Right lobe of liver (tissue), 6 donors: ENCODE results near the gene POGLUT2. TPM values are rescaled to one million over a fixed set of nuclear protein-coding genes. Genes with fewer than 3 reads are reported as not detected.

Experiments used
- ATAC-seq, 4 donors: fragments of 200-7000 bp; cut with Tn5 transposase; one replicate each; pipeline ENCODE4 v1.9.1; 2020; ENCODE audit warnings: mild to moderate bottlenecking in 4 of 4, moderate library complexity in 4 of 4
- DNase-seq, 3 donors: peaks; one replicate each; pipeline ENCODE4 v3.0.0-alpha.2; 2020
- H3K27ac ChIP-seq, 3 donors: fragments of 200-600 bp; one replicate each; pipeline ENCODE4 v1.8.0; 2022
- H3K27me3 ChIP-seq, 2 donors: fragments of 200-600 bp; one replicate each; pipeline ENCODE4 v1.8.0; 2022
- H3K36me3 ChIP-seq, 4 donors: fragments of 200-600 bp; sonication (generic) in 1 of 4; one replicate each; pipeline versions ENCODE4 v1.5.1 to v1.8.0; 2017 to 2022; ENCODE audit warnings: control low read depth in 1 of 4
- H3K4me1 ChIP-seq, 4 donors: fragments of 200-600 bp; sonication (generic) in 1 of 4; one replicate each; pipeline versions ENCODE4 v1.5.1 to v1.8.0; 2017 to 2022; ENCODE audit warnings: control low read depth in 1 of 4
- H3K4me3 ChIP-seq, 3 donors: fragments of 200-600 bp; one replicate each; pipeline ENCODE4 v1.8.0; 2022
- H3K9me3 ChIP-seq, 4 donors: fragments of 200-600 bp; sonication (generic) in 1 of 4; one replicate each; pipeline versions ENCODE4 v1.5.1 to v1.8.0; 2017 to 2022; ENCODE audit warnings: control low read depth in 1 of 4
- CTCF ChIP-seq, 4 donors: fragments of 200-600 bp in 3 of 4; fragments of 450-650 bp in 1 of 4; IDR thresholded peaks; one replicate each; pipeline versions ENCODE4 v1.5.1 to v1.8.0; 2016 to 2022; ENCODE audit warnings: antibody characterized with exemption in 4 of 4, mild to moderate bottlenecking in 2 of 4
- POLR2A ChIP-seq: fragments of 450-650 bp; IDR thresholded peaks from one replicate; pipeline ENCODE4 v1.6.1; 2017; ENCODE audit warnings: antibody characterized with exemption, mild to moderate bottlenecking
- WGBS: methylation state at CpG from one replicate; pipeline ENCODE4 v1.1.6; 2018; ENCODE audit warnings: low coverage, low lambda C conversion rate; ENCODE audit not compliant: insufficient coverage; ENCODE audit errors: missing lambda C conversion rate; 5-methylcytosine and 5-hydroxymethylcytosine counted together
- intact Hi-C, 2 donors: fragments of 100-400 bp; cut with DNase I; formaldehyde crosslinking; loops; one replicate each; pipeline versions ENCODE4 v1.11.2 to v1.14.1; 2022
- total RNA-seq, 6 experiments: library from RNA; depleted of rRNA in 2 of 6; stranded (reverse); fragments of >200 nt in 2 of 6; fragmentation: NEBNext Ultra II Directional in 3 of 6; extraction: Animal tissue kit (Norgen Biotek cat#: 25700) in 3 of 6; gene quantifications; one replicate each; pipeline versions ENCODE4 v1.1.0 to v1.2.4, GENCODE V29; 2016 to 2023
- donor health status: DM: no; HTN: yes; CAD: no.
- donor health status: DM: no; HTN: no; CAD: no.
- donor health status: DM: no; HTN: no; CAD: no.
- donor health status: DM: no; HTN: yes; CAD: no.
- donor health status: DM: no; HTN: yes; CAD: no.

The POGLUT2 gene
- total RNA-seq, 6 experiments from 2014 or later = 3.8 to 7.7 (median 5.3) TPM

GRCh38 chr13:102779436-102780159 is 19.2 kb downstream of the POGLUT2 start:
- 45% methylated on average over 5 of the region's 5 CpGs for WGBS
- no peaks in the 10 kb centered on the region for H3K36me3 ChIP-seq
- no peak for DNase-seq
- peaks cover 0 to 9% (median 4%) of the 10 kb centered on the region in 4 donors for H3K4me1 ChIP-seq
- no peak overlapping the region for H3K27ac ChIP-seq
- ATAC-seq = no peak
- no peak overlapping the region for H3K4me3 ChIP-seq
- TF ChIP-seq POLR2A (no peak), CTCF (IDR thresholded peaks at IDR 0.05) (no peak)
- no peaks in the 10 kb centered on the region for H3K27me3 ChIP-seq
- intact Hi-C loops = no loop called here
- H3K9me3 ChIP-seq = no peaks in the 10 kb centered on the region

- Histone ChIP-seq H3K9me3 (no peaks in the 10 kb centered on the region), H3K4me1 (no peaks in the 10 kb centered on the region), H3K27ac (no peak overlapping the region), H3K27me3 (no peaks in the 10 kb centered on the region), H3K4me3 (no peak overlapping the region), H3K36me3 (no peaks in the 10 kb centered on the region)
- intact Hi-C loops = no loop called here
- 91% methylated on average over 3 of the region's 3 CpGs for WGBS
- DNase-seq (no peak), ATAC-seq (no peak)
- TF ChIP-seq POLR2A = no peak
- no peak for TF ChIP-seq CTCF (IDR thresholded peaks at IDR 0.05)
Measured at GRCh38 chr13:102777736-102778135, 21.0 kb downstream of the POGLUT2 start.

GRCh38 chr13:102776271-102776670 is 22.5 kb downstream of the POGLUT2 start:
- ATAC-seq = no peak
- intact Hi-C loops = no loop called here
- WGBS = 63% methylated on average over 2 of the region's 2 CpGs
- DNase-seq = no peak
- Histone ChIP-seq H3K27ac (no peak overlapping the region), H3K27me3 (no peaks in the 10 kb centered on the region), H3K36me3 (no peaks in the 10 kb centered on the region), H3K4me1 (peaks cover 0 to 13% (median 3%) of the 10 kb centered on the region in 4 donors), H3K4me3 (no peak overlapping the region), H3K9me3 (no peaks in the 10 kb centered on the region)
- TF ChIP-seq POLR2A = no peak
- no peak for TF ChIP-seq CTCF (IDR thresholded peaks at IDR 0.05)

- Histone ChIP-seq H3K4me1 (peaks cover 0 to 20% (median 6%) of the 10 kb centered on the region in 4 donors), H3K9me3 (no peaks in the 10 kb centered on the region), H3K4me3 (no peak overlapping the region), H3K27ac (no peak overlapping the region), H3K36me3 (no peaks in the 10 kb centered on the region), H3K27me3 (no peaks in the 10 kb centered on the region)
- intact Hi-C loops = no loop called here
- 87% methylated on average over 14 of the region's 14 CpGs for WGBS
- ATAC-seq (no peak), DNase-seq (no peak)
- TF ChIP-seq CTCF (IDR thresholded peaks at IDR 0.05) (no peak), POLR2A (no peak)
Measured at GRCh38 chr13:102774591-102775520, 23.9 kb downstream of the POGLUT2 start.
